ENCODE measurements around the gene ZNF320.

ZNF320 gene

GRCh38 chr19:52898101-52898500 lies 666 bp upstream of the ZNF320 start:
- no peak overlapping the region for H3K4me3 ChIP-seq (ENCODE audit: low read depth, low read length, poor library complexity, severe bottlenecking)

GRCh38 chr19:52896431-52897137 lies 851 bp downstream of the ZNF320 start:
- no peak for TF ChIP-seq EZH2 (IDR thresholded peaks at IDR 0.05; ENCODE audit: borderline replicate concordance, low read length)
- TF ChIP-seq CTCF (IDR thresholded peaks at IDR 0.05; ENCODE audit: low read length), result no peak
- Histone ChIP-seq H3K36me3 (ENCODE audit: insufficient read depth, low read length) (no peaks in the 10 kb centered on the region), H3K4me1 (ENCODE audit: insufficient read depth, low read length, severe bottlenecking) (no peaks in the 10 kb centered on the region), H4K20me1 (ENCODE audit: insufficient read depth, low read length) (no peaks in the 10 kb centered on the region), H3K27me3 (ENCODE audit: insufficient read depth, low read length) (no peaks in the 10 kb centered on the region), H3K9me2 (ENCODE audit: low read depth, low read length) (no peaks in the 10 kb centered on the region), H3K27ac (ENCODE audit: low read depth, low read length, poor library complexity, severe bottlenecking) (no peak overlapping the region), H2AFZ (ENCODE audit: low read length) (no peak overlapping the region), H3K4me3 (ENCODE audit: low read depth, low read length, poor library complexity, severe bottlenecking) (no peak overlapping the region), H3K4me2 (ENCODE audit: low read length) (no peak overlapping the region), H3F3A (ENCODE audit: insufficient read depth, low read length) (no peaks in the 10 kb centered on the region), H3K79me2 (ENCODE audit: insufficient read depth, low read length) (no peaks in the 10 kb centered on the region), H3K9ac (ENCODE audit: low read length) (no peak overlapping the region), H3K9me3 (ENCODE audit: low read length) (peaks cover 6% of the 10 kb centered on the region; the same call in 1 of the 2 replicates)

More at GRCh38 chr19:52898101-52898500, 666 bp upstream of the ZNF320 start:
- no peak overlapping the region for H3K9ac ChIP-seq (ENCODE audit: low read length)
- TF ChIP-seq EZH2 (IDR thresholded peaks at IDR 0.05; ENCODE audit: borderline replicate concordance, low read length), result no peak
- no peak for TF ChIP-seq CTCF (IDR thresholded peaks at IDR 0.05; ENCODE audit: low read length)
- no peaks in the 10 kb centered on the region for H3K4me1 ChIP-seq (ENCODE audit: insufficient read depth, low read length, severe bottlenecking)
- H3K27me3 ChIP-seq (ENCODE audit: insufficient read depth, low read length), result no peaks in the 10 kb centered on the region
- H3K27ac ChIP-seq (ENCODE audit: low read depth, low read length, poor library complexity, severe bottlenecking), result no peak overlapping the region
- H3F3A ChIP-seq (ENCODE audit: insufficient read depth, low read length), result no peaks in the 10 kb centered on the region
- H2AFZ ChIP-seq (ENCODE audit: low read length), result no peak overlapping the region
- H3K79me2 ChIP-seq (ENCODE audit: insufficient read depth, low read length), result no peaks in the 10 kb centered on the region
- no peaks in the 10 kb centered on the region for H4K20me1 ChIP-seq (ENCODE audit: insufficient read depth, low read length)
- no peaks in the 10 kb centered on the region for H3K9me2 ChIP-seq (ENCODE audit: low read depth, low read length)
- H3K36me3 ChIP-seq (ENCODE audit: insufficient read depth, low read length), result no peaks in the 10 kb centered on the region
- H3K4me2 ChIP-seq (ENCODE audit: low read length), result no peak overlapping the region
- H3K9me3 ChIP-seq (ENCODE audit: low read length), result peaks cover 6% of the 10 kb centered on the region; the same call in 1 of the 2 replicates

- TF ChIP-seq EZH2 (IDR thresholded peaks at IDR 0.05; ENCODE audit: borderline replicate concordance, low read length), result no peak
- no peak for TF ChIP-seq CTCF (IDR thresholded peaks at IDR 0.05; ENCODE audit: low read length)
- Histone ChIP-seq H3K36me3 (ENCODE audit: insufficient read depth, low read length) (no peaks in the 10 kb centered on the region), H2AFZ (ENCODE audit: low read length) (no peak overlapping the region)
These were observed 6.1 kb downstream of the ZNF320 start for GRCh38 chr19:52891336-52891735.

More at GRCh38 chr19:52891336-52891735, 6.1 kb downstream of the ZNF320 start:
- Histone ChIP-seq H3F3A (ENCODE audit: insufficient read depth, low read length) (no peaks in the 10 kb centered on the region), H3K27ac (ENCODE audit: low read depth, low read length, poor library complexity, severe bottlenecking) (no peak overlapping the region), H3K4me2 (ENCODE audit: low read length) (no peak overlapping the region), H3K4me3 (ENCODE audit: low read depth, low read length, poor library complexity, severe bottlenecking) (no peak overlapping the region), H3K27me3 (ENCODE audit: insufficient read depth, low read length) (no peaks in the 10 kb centered on the region), H3K9me3 (ENCODE audit: low read length) (no peaks in the 10 kb centered on the region), H3K9ac (ENCODE audit: low read length) (no peak overlapping the region), H4K20me1 (ENCODE audit: insufficient read depth, low read length) (no peaks in the 10 kb centered on the region), H3K9me2 (ENCODE audit: low read depth, low read length) (no peaks in the 10 kb centered on the region), H3K79me2 (ENCODE audit: insufficient read depth, low read length) (no peaks in the 10 kb centered on the region), H3K4me1 (ENCODE audit: insufficient read depth, low read length, severe bottlenecking) (no peaks in the 10 kb centered on the region)
